HG03025 (cell line): ENCODE data around the gene AEBP2.
"Not testable (repeated sequence)": the region's sequence is repeated elsewhere in the genome, so short reads cannot be mapped to it uniquely, and the experiment has no call there.

Experiments used
- ATAC-seq: cut with Tn5 transposase; IDR thresholded peaks from one replicate; pipeline ENCODE4 v1.9.1; 2021; ENCODE audit warnings: mild to moderate bottlenecking, moderate library complexity; ENCODE audit not compliant: unreplicated experiment, low FRiP score

AEBP2 gene

DNA sequence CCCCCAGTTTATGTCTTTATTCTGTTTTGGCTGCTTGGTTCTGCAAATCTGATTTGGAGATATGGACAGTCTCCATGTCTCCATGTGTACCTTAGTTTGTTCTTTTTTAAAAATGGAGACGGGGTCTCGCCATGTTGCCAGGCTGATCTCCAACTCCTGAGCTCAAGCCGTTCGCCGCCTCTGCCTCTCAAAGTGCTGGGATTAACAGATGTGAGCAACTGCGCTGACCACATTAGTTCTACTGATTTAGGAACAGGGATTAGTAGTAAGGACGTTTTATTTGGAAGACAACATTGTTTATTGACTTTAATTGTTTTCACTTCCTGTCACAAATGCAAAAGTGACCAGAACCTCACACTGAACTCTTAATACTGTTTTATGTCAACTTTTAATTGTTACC lies 14.7 kb downstream of the AEBP2 start:
- ATAC-seq: no peak

DNA sequence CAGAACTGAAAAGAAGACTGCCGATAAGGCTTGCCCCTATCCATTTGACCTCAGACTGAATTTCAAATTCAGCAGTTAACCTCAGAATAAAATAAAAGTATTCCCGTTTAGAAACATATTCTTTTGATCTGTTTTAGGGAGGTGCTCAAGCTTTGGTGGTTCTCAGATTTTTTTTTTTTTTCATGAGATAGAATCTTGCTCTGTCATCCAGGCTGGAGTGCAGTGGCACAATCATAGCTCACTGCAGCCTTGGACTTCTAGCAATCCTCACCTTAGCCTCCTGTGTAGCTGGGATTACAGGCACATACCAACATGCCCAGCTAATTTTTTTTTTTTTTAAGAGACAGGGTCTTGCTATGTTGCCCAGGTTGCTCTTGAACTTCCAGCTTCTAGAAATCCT lies 15.5 kb downstream of the AEBP2 start:
- no peak for ATAC-seq

DNA sequence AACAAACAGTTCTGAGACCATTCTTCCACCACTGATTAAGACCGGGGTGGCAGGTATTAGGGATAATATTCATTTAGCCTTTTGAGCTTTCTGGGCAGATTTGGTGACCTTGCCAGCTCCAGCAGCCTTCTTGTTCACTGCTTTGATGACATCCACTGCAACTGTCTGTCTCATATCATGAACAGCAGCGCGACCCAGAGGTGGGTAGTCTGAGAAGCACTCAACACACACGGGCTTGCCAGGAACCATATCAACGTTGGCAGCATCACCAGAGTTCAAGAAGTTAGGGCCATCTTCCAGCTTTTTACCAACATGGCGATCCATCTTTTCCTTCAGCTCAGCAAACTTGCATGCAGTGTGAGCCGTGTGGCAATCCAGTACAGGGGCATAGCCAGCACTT lies 16.9 kb downstream of the AEBP2 start:
- ATAC-seq: no peak

DNA sequence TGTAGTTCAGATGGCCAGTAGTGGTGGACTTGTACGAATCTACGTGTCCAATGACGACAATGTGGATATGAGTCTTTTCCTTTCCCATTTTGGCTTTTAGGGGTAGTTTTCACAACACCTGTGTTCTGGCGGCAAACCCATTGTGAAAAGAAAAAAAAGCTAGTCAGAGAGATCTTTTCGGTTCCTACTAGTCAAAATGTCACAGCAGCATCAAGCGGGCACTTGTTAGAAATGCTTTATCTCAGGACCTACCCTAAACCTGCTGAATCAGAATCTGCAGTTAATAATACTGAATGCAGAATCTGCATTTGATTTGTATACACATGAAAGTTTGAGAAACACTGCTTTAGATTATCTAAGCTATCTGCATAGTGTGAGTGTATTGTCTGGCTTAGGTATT lies 18.3 kb downstream of the AEBP2 start:
- peak; percentile 61 for ATAC-seq

DNA sequence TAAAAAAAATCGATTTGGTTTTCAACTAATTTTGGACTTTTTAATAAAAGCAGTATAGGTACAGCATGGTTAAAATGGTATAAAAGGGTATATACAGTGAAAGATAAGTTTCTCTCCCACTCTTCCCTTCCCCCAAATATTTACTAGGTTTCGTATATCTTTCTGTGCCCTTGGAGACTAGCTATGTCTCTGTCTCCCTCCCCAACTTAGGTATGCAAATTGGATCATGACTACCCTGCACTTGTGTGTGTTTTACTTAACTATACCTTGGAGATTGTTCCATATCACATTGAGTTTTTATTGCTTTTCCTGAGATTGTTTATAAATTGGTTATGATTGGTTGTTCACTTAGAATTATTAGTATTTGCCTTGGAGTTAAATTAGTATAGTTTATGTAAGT lies 19.4 kb downstream of the AEBP2 start:
- no peak for ATAC-seq

DNA sequence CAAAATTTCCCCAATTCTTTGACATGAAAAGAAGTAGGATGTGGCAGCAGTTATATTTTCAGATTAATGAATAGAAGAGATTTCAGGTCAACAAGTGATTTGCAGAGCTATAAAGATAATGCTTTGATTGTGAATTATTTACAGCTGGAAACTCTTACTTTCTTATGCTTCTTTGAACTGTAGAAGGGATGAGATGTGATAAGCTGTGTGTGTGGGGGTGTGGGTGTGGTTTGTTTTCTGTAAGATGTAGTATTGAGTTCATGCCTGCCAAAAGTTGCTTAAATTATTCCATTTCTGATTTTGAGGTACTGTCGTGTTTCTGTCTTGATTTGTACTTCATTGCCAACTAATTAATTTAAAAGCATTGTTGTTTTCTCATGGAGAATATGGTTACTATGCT lies 22.7 kb downstream of the AEBP2 start:
- ATAC-seq: no peak

DNA sequence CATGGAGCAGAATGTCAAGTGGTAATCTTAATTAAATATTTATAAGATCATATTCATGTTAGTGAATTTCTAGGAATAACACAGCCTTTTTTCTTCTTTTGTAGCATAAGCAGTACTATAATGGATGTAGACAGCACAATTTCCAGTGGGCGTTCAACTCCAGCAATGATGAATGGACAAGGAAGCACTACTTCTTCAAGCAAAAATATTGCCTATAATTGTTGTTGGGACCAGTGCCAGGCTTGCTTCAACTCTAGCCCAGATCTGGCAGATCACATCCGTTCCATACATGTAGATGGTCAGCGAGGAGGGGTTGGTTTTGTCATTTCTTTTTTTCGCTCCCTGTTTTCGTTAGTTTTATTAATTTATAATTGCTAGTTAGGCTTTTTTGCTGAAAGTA lies 23.1 kb downstream of the AEBP2 start:
- ATAC-seq: no peak

DNA sequence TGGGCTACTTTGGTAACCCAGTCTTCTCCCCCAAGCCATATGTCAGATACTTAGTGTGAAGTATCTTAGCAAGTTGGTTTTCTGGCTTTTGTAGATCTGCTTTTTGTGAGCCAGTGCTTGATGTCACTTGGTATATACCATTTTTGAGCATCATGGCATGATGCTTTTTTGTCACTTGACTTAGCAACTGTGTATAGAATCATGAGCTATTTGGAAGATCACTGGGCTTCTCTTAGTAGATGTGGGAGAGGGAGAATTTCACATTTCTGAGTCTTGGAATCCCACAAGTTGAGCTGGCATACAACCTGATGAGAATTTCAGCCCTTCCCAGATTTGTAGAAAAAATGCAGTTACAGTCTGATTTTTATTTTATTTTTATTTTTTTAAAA lies 24.9 kb downstream of the AEBP2 start:
- no peak for ATAC-seq

DNA sequence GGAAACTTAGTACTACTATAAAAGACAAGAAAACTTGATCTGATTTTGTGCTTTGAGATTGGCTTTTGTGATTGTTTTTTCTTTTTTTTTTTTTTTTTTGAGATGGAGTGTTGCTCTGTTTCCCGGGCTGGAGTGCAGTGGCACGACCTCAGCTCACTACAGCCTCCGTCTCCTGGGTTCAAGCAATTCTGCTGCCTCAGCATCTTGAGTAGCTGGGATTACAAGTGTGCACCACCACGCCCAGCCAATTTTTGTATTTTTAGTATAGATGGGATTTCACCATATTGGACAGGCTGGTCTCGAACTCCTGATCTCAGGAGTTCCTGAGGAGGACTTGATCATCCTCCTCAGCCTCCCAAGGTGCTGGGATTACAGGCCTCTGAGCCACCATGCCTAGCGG lies 26.4 kb downstream of the AEBP2 start:
- no peak for ATAC-seq

DNA sequence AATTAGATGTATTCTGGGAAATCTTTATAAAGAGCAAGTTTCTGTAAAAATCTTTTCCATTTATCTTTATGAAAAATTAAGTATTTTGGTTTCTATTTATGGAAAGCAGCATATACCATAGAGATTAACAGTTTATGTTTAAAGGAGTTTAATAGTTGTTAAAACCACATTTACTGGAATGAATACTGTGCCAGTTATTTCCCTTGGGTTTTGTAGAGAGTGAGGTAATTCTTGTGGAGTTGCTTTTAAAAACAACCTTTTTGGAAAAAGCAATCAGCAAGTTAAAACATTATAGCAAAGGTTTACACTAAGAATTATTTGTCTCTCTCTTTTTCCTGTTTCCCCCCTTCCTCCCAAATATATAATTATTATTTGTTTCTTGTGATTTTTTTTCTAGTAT lies 34.9 kb downstream of the AEBP2 start:
- no peak for ATAC-seq

DNA sequence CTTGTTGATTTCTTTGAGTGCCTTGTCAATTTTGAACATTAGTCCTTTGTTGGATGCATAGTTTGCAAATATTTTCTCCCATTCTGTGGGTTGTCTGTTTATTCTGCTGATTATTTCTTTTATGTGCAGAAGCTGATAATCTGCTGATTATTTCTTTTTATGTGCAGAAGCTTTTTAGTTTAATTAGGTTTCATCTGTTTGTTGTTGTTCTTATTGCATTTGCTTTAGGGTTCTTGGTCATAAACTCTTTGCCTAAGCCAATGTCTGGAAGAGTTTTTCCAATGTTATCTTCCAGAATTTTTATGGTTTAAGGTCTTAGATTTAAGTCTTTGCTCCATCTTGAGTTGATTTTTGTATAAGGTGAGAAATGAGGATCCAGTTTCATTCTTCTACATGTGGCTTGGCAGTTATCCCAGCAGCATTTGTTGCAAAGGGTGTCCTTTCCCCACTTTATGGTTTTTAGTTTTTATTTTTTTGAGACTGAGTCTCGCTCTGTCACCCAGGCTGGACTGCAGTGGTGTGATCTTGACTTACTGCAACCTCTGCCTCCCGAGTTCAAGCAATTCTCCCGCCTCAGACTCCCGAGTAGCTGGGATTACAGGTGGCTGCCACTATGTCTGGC lies 36.7 kb downstream of the AEBP2 start:
- ATAC-seq: not testable (repeated sequence)

DNA sequence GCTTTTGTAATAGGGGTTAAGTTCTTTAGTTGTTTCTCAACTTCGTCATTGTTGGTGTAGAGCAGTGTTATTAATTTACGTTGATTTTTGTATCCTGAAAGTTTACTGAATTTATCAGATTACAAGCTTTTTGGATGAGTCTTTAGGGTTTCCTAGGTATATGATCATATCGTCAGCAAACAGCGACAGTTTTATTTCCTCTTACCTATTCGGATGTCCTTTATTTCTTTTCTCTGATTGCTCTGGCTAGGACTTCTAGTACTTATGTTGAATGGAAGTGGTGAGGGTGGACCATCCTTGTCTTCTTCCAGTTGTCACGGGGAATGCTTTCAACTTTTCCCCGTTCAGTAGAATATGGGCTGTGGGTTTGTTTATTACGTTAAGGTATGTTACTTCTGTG lies 37.8 kb downstream of the AEBP2 start:
- no peak for ATAC-seq

DNA sequence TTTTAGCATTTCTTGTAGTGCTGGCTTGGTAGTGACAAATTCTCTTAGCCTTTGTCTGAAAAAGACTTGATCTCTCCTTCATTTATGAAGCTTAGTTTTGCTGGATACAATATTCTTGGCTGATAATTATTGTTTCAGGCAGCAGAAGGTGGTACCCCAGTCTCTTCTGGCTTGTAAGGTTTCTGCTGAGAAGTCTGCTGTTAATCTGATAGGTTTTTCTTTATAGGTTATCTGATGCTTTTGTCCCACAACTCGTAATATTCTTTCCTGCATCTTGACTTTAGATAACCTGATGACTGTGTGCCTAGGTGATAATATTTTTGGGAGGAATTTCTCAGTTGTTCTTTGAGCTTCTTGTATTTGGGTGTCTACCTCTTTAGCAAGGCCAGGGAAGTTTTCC lies 41.2 kb downstream of the AEBP2 start:
- ATAC-seq: no peak

DNA sequence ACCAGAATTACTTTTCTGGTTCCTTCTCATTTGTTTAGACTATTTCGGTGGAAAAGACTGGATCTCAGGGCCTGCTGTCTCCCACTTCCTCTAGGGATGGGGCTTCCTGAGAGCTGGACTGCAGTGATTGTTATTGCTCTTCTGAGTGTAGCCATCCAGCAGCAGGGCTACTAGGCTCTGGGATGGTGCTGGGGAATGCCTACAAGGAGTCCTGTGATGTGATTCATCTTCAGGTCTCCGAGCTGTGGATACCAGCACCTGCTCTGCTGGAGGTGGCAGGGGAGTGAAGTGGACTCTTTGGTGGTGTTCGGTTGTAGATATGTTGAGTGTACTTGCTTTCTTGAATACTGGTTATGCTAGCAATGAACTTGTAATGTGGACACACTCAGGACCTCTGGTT lies 42.7 kb downstream of the AEBP2 start:
- peak; percentile 8 for ATAC-seq

DNA sequence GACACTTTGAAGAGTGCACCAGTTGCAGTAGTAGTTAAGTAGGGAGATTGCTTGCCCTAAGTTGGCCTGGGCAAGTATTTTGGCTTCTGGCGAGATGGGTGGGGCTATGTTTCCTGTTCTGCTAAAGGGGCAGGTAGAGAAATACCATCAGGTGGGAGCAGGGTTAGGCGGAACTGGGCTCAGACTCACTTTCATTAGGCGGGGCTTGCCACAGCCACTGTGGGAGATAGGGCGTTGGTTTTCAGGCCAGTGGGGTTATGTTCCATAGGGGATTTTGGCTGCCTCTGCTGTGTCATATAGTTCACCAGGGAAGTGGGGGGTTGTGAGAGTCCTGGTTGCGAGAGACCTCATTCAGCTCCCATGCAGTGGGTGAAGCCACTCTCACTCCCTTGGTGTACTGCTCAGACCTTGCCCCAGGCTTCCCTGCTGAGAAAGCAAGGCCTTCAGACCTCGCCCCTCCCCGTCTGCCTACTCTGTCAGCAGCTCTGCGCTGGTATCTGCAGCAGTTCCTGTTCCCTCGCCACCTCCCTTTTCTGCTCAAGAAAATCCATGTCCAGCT lies 43.3 kb downstream of the AEBP2 start:
- ATAC-seq: peak; percentile 92

DNA sequence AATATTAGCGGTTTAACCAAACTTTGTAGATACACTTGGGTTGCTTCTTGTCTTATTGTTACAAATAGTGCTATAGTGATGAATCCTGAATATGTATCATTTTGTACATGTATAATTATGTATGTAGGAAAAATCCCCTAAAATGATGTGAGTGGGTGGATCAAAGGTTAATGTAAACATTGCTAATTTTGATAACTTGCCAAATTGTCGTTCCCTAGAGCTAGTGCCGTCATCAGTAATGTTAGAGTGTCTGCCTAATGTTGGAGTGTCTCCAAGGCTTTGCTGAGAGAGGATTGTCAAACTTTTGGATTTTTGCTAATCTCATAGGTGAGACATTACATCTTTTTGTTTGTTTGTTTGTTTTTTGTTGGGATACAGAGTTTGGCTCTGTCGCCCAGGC lies 44.4 kb downstream of the AEBP2 start:
- ATAC-seq: no peak

DNA sequence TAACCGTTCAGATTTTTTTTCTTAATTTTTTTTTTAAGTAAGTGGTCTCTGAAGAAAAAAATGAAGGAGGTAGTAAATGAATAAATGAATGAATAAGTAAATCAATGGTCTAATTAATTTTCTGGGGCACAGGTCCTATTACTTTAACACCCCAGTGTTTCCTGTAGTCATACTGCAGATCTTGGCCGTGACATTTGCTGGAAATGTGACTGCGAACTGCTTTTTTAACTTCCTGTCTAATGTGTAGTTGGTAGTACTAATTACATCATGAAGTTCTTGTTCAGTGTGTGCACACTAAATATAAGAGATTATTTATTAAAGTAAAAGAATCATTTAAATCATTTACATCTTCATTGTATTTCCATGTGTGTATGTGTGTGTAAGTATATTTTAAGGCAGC lies 45.4 kb downstream of the AEBP2 start:
- no peak for ATAC-seq

DNA sequence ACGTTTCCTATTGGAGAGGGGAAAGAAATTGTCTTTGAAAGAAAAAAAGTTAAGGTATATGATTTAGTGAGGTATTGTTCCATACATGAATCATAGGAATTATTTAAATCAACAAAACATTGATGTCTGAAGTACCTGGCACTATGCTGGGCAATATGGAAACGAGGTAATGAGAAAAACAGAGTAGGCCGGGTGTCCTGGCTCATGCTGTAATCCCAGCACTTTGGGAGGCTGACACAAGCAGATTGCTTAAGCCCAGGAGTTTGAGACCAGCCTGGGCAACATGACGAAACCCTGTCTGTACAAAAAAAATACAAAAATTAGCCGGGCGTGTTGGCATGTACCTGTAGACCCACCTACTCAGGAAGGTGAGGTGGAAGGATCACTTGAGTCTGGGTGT lies 45.9 kb downstream of the AEBP2 start:
- no peak for ATAC-seq

DNA sequence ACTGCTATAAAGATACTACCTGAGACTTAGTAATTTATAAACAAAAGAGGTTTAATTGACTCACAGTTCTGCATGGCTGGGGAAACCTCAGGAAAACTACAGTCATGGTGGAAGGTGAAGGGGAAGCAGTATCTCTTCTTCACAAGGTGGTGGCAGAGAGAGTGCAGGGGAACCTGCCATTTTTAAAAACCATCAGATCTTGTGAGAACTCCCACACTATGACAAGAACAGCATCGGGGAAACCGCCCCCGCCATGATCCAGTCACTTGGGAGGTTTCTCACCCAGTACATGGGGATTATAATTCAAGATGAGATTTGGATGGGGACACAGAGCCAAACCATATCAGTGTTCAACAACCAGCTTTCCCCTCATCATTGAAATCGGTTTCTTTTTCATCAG lies 49.9 kb downstream of the AEBP2 start:
- no peak for ATAC-seq

DNA sequence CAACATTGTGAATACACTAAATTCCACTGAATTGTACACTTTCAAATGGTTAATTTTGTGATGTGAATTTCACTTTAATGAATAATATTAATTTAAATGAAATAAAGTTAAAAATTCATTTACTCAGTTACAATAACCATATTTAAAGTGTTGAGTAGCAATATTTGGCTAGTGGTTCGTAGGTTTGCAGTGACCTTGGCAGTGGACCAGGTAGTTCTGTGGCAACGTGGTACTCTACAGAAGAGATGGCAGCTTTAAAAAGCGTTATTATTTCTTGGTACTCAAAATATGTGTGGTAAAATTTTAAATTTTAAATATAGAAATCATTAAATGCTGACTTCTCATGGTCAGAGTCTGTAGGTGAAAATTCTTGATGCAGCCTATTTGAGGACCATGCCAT lies 51.6 kb downstream of the AEBP2 start:
- no peak for ATAC-seq

DNA sequence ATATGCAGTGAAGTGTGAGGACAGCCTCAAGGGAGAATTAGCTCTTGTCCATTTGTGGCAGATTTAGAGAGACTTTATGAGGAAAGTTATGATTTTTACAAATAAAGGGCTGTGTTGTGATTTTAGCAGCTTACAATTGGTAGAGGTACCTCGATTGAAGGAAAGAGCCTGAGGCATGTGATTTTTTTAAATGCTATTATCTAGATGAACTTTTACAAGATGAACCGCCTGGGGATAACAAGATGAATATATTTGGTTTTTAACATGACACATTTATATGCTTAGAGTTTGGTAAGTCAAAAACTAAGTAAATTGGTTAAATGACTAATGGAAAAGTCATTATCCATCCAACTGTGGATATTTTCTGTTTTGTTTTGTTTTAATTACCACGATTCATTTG lies 52.6 kb downstream of the AEBP2 start:
- ATAC-seq: no peak

DNA sequence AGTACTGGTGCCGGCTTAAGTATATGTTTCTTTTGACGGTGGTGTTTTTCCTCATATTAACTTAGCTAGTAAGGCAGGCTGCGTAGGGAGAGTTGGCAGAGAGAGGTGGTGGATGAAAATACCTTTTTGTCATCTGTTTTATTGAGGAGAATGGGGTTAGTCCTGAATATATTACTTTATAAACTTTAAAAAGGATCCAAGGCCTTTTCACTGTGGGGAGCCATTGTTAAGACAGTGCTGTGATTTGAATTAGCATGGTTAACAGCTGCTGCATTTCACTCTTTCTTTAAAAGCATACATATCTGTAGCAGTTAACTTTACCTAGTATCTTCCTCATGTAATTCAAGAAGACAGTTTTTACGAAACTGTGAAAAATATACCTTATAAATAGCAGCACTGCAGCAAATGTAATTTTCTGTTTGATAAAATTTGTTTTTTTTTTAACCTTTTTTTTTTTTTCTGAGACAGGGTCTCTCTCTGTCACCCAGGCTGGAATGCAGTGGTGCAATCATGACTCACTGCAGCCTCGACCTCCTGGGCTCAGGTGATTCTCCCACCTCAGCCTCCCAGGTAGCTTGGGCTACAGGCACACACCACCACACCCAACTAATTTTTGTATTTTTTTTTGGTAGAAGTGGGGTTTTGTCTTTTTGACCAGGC lies 57.1 kb downstream of the AEBP2 start:
- no peak for ATAC-seq
